HG02938 (cell line): ENCODE data around the gene GSK3A.

Experiments
- ATAC-seq: cut with Tn5 transposase; IDR thresholded peaks from one replicate; pipeline ENCODE4 v1.9.1; 2021; ENCODE audit warnings: mild to moderate bottlenecking, moderate library complexity; ENCODE audit not compliant: unreplicated experiment

Gene GSK3A

GRCh38 chr19:42242512-42243409, at the start of gene GSK3A:
TSS of gene GSK3A (minus strand) at chr19:42242602. CDS start at chr19:42242465, 137 bp downstream.
- ATAC-seq = peak; percentile 61

- no peak for ATAC-seq
Measured at GRCh38 chr19:42291435-42291810, 49.0 kb upstream of the GSK3A start.

- ATAC-seq = no peak
Measured at GRCh38 chr19:42290523-42291434, 48.4 kb upstream of the GSK3A start.

DNA sequence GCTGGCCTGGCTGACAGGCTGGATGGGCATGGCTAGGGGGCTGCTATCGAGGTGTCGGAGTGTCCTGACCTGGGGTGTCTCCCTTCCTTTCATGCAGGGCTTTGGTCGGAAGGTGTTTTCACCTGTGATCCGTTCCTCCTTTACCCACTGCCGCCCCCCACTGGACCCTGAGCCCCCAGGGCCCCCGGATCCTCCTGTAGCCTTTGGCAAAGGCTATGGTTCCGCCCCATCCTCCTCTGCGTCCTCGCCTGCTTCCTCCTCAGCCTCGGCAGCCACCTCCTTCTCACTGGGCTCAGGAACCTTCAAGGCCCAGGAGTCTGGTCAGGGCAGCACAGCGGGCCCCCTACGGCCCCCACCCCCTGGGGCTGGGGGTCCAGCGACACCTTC, 47.7 kb upstream of the GSK3A start:
- ATAC-seq = no peak

DNA sequence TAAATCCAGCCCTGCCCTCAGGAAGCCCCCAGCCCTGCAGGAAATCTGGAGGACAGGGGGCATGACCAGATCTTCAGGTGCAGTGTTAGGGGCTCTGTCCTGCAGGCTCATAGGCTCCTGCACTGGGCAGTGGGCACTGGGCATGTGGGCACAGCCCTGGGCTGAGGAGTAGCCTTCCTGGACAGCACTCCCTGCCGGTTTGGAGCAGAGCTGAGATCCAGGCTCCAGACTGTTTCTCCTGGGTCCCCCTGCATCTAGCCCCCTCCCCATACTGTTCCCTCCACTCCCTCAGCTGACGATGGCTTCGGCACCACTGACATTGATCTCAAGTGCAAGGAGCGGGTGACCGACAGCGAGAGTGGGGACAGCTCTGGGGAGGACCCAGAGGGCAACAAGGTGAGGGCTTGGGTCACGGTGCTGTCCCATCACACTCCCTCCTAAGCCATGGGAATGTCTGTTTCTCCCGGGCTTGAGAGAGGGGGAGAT, 47.2 kb upstream of the GSK3A start:
- no peak for ATAC-seq

DNA sequence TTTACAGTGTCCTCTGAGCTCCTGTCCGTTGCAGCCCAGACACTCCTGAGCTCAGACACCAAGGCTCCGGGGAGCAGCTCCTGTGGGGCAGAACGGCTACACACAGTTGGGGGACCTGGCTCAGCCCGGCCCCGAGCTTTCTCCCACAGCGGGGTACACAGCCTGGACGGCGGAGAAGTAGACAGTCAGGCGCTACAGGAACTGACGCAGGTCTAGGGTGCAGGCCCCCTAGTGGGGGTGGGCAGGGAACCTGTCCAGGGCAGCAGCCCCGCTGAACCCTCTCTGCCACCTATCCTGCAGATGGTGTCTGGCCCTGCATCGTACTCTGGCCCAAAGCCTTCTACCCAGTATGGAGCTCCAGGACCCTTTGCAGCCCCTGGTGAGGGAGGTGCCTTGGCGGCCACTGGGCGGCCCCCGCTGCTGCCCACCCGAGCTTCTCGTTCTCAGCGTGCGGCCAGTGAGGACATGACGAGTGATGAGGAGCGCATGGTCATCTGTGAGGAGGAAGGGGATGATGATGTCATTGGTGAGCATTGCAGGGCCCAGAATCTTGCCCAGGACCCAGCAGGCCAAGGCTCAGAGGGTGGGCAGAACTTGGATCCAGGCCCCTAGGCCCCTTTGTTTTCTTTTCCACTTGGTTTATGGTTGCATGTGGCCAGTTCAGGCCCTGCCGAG, 46.6 kb upstream of the GSK3A start:
- ATAC-seq = no peak

- no peak for ATAC-seq
Measured at GRCh38 chr19:42288387-42288786, 46.0 kb upstream of the GSK3A start.

DNA sequence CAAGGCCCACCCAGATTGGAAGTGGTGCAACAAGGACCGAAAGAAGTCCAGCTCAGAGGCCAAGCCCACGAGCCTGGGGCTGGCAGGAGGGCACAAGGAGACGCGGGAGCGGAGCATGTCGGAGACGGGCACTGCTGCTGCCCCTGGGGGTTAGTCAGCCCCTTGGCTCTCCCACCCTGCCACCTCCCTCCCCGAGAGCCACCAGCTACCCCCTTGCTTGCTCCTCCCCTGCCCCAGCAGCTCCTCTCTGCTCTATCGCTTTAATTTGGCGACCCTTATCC, 45.4 kb upstream of the GSK3A start:
- no peak for ATAC-seq

- no peak for ATAC-seq
Measured at GRCh38 chr19:42287017-42287826, 44.8 kb upstream of the GSK3A start.

DNA sequence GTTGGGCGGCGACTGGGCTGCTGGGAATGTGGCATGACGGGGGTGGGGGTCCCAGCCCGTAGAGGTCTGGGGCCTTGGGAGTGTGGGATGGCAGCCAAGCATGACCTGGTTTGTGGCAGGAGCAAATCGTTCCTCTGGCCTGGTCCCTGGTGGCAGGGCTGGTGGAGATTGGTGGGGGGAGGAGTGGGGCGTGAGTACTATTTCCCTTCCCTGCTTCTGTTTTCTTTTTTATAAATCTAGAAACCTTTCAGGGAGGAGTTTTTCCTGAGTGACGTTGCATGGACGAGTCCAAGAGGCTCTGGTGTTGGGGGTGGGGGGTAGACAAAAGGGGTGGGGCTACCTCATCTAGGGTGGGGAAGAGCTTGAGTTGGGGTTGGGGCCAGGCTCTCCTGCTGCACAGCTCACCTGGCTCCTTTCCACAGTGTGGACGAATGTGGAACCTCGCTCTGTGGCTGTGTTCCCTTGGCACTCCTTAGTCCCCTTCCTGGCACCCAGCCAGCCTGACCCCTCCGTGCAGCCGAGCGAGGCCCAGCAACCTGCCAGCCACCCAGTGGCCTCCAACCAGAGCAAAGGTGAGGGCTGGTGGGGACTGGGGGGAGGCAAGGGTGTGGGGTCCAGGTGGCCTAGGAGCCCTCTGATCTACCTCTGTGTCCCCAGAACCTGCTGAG, 44.1 kb upstream of the GSK3A start:
- no peak for ATAC-seq

DNA sequence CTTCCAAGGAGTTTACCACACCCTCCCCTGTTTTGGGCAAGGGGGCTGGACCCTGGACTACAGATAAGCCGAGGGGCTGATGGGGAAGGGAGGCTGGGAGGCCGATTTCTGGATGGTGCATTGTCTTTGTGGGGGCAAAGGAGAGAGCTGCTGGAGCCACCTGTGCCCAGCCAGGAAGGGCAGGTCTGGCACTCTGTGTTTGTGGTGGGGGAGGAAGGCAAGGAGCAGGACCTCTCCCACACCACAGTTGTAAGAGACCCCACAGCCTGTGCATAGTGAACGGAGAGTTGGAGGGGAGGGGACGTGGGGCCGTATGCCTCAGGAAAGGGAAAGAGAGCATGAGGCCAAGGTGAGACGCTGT, 43.6 kb upstream of the GSK3A start:
- no peak for ATAC-seq

- no peak for ATAC-seq
Measured at GRCh38 chr19:42285541-42285941, 43.1 kb upstream of the GSK3A start.

- ATAC-seq = no peak
Measured at GRCh38 chr19:42284591-42285341, 42.4 kb upstream of the GSK3A start.

- peak; percentile 17 for ATAC-seq
Measured at GRCh38 chr19:42284066-42284501, 41.7 kb upstream of the GSK3A start.

DNA sequence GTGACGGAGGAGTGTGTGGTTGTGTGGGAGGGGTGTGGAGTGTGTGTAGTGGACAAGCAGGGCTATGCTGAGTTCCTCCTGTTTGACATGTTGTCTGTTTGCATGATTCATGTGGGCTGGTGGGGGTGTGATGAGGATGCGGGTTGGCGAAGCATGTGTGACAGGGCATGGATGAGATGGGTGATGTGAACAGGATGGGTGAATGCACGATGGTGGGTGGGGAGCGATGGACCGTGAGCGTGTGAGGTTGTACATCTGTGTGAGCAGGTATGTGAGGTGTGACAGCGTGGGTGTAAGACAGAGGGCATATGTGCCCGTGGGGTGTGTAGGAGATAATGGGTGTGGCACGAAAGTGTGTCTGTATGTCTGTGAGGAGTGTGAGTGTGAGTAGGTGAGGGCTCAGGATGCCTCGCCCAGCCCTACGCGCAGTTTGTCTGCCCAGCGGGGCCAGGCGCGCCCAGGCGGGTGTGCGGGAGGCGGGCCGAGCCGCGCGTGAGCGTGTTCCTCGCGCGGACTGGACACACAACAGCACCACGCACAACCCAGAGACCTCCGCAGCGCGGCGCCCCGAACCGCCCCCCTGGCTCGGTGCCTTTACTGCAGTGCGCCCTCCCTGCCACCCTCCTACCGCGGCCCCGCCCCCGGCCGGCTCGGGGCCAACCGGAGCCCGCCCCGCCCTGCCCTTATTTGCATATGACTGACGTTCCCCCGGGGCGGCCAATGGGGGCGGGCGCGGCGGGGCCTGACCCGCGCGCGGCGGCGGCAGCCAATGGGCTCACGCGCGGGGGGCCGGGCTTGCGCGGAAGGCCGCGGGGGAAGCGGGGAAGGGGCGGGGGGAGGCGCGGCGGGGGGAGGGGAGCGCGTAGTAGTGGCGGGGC, 41.0 kb upstream of the GSK3A start:
- ATAC-seq = peak; percentile 48

GRCh38 chr19:42282819-42283187, 40.4 kb upstream of the GSK3A start:
- ATAC-seq = no peak

- no peak for ATAC-seq
Measured at GRCh38 chr19:42281827-42282762, 39.7 kb upstream of the GSK3A start.
